Stimulated activated CD4-positive, alpha-beta T cell treated with anti-CD3 and anti-CD28 coated beads, Interleukin-1b, Interleukin-23, amount 100 ng/mL, for 1 hour (primary cell): ENCODE measurements around the gene C1orf35.

Experiments used
- DNase-seq, 2 donors: peaks; one replicate each; pipeline ENCODE4 v3.0.0-alpha.2; 2020; ENCODE audit warnings: low read depth in 2 of 2

The C1orf35 gene

DNA sequence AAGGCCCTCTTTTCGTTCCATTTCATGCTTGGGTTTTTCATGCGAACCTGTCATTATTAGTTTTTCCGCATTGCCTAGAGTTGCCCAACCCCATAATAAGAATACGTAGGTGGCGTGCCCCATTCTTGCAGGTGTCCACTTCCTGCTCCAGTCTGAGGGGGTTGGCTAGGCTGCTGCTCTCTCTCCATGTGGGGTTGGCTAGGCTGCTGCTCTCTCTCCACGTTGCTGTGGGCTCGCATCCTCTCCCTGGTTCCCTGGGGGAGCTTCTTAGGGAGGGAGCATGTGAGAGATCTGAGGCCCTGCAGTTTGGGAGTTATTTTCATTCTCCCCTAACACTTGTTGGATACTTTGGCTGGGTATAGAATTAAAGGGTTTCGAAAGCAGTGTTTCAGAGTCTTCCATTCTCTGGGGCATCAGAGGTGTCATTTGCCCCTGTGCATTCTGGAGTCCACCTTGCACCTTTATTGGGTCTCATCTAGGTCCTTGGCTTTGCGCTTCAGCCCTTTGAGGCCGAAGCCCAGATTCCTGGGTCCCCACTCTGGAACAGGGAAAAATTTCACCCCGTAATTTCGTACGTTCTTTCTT, 8.6 kb downstream of the C1orf35 start:
- DNase-seq: no peak

DNA sequence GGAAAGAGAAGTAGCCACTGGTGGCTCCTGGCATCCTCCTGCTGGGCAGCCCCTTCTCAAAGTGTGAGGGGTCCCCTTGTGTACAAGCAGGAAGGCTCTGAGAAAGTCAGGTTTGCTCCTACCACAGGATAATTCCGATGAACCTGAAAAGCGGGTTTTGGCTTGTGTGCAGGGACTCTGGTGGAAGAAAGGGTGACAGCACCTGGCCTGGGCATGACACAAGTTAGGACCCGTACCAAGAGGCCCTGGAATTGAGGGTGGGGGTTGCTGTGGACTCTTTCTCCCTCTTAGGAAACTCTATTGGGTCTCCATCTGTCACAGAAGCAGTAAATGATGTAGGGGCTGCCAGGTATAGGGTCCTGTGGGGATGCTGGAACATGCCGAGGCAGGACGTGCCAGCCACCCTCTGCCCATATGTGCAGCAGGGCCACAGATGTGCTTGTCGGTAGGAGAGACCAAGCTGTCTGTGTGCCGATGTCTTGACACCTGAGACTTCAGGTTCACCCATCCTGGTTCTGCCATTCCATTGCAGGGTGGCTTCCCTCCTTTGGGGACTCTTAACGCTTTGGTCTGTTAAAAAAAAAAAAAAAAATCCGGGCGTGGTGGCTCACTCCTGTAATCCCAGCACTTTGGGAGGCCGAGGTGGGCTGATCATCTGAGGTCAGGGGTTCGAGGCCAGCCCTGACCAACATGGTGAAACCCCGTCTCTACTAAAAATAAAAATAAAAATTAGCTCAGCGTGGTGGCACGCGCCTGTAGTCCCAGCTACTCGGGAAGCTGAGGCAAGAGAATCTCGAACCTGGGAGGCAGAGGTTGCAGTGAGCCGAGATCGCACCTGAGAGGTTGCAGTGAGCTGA, 9.8 kb downstream of the C1orf35 start:
- DNase-seq: no peak

DNA sequence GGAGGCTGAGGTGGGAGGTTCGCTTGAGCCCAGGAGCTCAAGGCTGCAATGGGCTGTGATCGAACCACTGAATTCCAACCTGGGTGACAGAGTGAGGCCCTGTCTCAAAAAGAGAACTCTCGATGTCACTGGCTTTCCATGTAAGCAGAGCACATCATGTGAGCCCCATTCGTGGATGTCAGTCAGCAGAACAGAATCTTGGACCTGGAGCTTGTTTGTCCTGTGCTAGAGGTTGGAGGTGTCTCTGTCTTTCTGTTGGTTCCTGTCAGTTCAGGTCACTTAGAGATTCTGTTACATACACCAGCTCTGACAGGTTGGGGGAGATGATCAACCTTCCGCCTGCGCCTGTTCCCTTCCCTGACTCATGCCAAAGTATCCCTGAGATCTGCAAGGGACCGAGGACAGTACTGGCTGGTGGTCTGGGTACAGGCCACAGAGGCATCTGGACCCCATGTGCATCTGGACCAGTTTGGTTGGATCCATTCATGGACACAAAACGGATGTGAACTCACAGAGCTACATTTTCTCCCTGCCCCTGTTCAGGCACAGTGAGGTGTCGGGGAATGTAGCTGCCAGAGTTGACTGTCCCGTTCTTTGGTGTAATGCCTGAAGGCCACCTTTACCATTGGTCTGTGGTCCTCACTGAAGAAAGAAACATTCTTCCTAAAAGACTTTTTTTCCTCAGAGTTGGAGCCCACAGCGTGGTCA, 10.6 kb downstream of the C1orf35 start:
- DNase-seq: no peak

DNA sequence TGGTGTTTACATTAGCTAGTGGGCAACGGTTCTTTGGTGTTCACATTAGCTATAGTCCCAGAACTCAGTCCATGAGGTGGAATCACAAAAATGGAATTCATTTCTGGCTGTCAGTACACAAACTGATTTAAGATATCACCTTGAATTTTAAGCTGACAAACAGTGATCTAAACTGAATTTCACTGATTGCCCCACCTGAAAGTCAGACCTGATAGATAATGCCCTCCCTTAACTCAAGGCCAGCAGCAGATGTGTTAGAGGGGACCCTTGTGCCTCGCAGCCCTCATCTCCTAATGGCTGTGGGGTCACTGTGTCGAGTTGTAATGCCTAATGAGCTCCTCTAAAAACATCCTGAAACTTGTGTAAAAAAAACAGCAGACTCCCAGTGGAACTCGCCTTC, 12.0 kb downstream of the C1orf35 start:
- no peak for DNase-seq

DNA sequence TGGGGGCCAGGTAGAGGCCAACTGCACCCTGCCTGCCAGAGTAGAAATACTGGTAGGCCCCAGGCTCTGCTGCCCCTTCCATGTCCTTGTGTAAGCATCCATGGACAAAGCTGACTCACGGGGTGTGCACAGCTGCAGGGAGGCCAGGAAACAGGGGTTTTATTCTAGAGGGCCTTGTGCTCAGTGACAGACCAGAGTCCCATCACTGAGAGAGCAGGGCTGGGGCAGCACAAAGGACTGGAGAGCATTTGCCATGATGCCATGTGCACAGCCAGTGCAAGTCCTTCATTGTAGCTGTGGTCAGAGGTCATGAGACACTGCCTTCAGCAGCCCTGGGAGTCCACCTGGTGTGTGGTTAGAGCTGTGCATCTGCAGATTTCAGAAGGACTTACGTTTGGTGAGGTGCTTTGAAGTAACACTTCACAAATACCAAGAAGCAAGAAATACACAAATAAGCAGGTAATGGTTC, 12.5 kb downstream of the C1orf35 start:
- DNase-seq: no peak

DNA sequence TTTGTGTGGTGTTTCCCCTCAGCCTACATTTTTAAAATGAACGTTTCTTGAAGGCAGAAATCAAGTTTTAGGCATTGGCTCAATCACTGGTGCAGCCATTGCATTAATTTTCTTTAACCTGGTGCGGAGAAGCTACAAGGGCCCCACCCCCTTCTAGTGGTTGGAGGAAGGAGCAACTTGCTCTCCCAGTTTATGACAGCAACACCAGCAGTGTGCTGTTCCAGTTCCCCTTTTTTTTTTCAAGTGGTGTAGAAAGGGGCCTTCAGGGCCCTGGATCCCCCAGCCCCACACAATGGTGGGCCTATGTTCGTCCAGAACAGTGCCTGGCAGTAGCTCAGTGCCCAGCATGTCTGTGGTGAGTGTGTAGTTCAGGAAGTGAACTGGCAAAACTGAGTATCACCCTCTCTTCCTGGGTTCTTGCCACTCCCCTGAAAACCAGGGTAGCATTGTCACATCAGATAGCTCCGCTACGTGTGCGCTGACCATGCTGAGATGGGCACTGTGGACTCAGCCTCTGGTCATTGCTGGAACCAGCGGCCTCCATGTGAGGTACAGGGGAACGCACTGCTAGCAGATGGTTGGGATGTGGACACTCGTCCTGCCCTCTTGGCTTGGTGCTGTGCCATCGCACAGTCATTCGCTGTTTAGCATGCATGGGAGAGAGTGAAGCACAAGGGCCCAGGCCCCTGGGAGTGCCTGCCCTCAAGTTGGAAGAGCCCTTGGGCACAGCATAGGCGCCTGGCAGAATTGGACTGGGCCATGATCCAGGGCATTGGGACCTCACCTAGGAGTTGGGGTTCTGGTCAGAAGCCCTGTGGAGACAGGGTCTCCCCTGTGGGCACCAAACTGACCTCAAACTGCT, 13.4 kb downstream of the C1orf35 start:
- no peak for DNase-seq

DNA sequence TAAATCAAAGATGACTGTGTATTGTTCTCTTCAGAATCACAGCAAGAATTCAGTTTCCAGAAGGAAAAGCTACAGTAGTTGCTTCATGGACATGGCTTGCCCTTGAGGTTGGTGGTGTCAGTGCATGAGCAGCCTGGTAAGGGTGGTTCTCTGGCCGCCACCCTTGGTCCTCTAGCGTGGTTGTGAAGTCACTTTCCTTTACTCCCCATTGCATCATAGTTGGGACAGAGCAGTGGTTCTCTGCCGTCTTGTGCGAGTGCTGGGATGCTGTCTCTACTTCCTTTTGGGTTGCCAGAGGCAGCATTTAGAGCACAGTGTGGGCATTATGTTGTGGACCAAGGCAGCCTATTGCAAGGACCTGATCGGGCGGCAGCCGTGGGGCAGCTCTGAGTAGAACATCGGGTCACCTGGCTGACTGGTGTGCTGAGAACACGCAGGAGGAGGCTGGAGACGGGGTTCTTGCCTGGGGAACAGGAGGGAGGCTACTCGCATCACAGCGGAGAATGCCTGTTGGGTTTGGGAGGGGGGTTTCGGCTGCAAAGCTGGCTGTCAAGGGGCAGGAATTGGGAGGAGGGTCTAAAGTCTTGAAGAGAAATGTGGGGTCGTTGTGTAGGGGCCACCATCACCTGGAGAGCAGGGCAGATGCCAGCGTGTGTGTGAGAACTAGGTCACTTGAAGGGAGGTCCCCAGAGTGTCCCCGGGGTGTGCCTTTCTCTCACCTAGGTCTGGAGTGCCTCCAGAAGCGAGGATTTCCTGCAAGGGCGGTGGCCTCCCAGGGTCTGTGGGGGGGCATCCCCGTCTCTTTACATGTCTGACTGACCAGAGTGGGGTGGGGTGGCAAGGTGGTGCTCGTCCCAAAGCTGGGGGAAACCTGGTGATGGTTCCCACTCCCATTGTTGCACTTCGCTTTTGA, 14.3 kb downstream of the C1orf35 start:
- no peak for DNase-seq

DNA sequence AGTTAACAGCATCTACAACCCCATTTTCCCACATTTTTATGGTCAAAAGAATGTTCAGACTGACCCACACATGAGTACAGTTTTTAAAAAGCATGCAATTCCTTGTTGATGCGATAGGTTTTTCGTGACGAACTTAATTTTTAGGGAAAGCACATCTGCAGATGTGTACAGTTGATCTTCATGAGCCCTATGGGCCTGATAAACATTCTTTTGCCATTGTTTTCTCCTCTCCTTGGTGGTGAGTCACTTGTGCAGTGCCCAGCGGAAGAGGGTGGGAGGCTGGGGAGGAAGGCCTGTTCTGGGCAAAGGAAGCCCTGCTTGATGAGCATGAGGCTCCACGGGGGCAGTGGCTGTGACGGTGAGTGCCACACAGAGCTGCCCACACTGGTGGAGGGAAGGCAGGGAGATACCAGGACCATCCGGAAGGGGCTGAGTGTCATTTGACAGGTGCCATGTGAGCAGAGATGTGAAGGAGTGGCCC, 15.3 kb downstream of the C1orf35 start:
- DNase-seq: no peak

DNA sequence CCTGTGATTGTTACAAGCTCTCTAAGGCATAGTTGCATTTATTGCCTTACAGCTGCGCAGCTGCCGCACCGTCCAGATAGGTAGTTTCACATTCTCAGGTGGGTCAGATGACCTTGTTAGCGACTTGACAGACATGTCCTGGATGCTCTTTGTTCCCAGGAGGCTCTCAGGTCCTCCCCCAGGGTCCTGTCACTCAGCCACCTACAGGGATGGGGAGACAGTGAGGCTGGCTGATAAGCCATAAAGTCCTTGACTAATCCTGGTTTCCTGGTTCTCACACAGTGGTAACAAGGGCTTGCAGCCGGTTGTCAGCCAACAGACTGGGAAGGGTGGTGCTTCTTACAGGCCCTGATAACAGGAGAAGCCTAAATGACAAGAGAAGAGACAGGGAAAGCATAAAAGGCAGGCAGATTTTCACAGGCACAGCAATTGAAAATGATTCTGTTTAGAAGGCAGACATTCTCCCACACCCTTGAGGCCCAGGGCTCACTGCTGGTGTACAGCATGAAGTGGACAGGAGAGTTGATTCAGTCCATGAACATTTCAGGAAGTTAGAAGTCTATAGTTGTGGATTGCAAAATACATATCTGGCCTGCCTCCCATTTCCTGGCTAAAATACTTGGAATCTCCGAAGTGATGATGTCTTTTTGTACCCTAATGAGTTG, 17.7 kb downstream of the C1orf35 start:
- no peak for DNase-seq

DNA sequence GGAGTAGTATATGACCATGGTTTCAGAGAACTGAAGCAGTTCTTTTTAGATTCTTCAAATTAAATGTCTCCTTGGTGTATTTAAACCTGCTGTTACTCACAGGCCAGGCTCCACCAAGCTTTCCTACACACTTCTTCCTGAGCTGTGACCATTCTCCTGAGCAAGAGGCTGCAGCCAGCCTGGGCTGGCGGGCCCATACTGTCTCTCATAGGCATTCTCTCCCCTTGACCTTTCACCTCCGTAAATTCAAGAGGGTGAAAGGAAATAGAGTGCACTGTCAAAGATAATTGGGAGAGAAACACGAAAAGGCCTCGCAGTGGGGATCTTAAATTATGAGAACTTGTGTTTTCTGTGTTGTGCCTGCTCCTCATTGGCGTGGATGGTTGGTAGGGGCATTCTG, 18.3 kb downstream of the C1orf35 start:
- DNase-seq: no peak

DNA sequence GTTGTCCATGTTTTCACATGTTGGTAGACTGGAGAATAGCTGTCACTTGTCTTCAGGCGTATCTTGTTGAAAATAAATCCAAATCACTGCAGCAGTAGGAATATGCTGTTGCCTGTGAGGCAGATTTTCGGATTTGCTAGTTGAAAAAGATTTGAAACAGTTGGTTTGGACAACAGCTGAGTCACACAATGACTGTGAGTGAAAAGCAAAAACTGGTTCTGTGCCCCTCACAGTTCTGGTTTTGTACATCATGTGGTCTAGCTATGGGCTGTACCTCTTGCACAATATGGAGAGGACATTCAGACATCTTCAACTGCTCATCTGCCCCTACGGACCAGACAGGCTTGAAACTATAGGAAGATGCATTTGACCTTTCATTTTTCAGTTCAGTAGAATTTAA, 18.8 kb downstream of the C1orf35 start:
- DNase-seq: no peak

DNA sequence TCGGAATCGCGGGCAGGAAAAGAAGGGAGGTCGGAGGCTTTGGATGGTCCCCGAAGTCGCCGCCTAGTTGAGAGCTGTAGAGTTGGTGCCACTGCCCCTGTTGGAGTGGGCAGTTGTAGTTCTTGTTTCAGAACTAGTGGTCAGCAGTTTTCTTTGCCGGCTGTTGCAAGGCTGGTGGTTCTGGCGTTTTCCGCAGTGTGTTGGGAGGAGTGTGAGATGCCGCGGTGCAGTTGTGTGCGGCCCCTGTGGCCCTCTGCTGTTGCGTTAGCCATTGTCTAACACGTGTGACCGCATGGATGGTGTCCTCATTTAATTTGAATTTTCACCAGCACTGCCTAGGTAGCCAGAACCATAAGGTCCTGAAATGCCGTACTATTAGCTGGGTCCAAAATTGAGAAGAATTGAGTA, 19.2 kb downstream of the C1orf35 start:
- no peak for DNase-seq

DNA sequence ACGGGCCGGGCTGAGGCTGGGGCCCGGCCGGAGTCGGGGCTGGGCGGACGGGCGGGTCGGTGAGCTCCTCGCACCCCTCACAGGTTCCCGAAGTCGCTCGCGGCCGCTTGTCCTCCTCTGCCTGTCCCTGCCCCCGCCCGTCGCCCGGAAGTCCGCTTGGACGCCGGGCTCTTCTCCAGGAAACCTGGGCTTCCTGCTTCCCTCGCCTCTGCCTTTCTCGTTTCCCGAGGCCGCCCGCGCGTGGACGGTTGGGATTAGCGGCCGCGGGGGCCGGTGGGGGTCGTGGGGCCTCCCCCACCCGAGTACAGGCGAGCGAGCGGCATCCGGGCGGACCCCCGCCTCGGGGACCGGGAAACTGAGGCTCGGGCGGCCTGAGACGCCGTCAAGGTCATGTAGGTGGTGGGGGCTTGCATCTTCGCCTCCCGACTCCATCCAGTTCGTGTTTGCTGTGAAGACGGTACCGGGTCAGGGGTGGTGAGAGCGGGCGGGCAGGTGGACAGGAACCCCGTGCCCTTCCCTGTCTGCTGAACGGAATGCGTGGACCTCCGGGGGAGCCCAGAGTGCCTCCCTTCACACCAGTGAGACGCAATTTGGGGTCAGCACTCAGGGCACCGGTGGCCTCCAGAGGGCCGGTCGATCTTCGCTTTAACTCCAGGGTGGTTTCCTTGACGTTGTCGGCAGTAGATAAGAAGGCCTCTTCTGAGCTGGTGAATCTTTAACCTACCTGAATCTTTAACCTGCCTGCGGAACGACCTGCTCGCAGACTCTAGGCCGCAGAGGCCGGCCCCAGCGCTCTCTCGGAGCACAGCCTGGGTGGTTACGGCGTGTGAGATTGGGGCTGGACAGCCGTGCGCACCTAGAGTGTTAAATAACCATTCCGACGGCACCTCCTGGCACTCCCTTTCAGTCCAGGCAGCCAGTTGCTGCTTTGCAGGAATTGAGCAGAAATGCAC, 19.9 kb downstream of the C1orf35 start:
- DNase-seq: no peak

DNA sequence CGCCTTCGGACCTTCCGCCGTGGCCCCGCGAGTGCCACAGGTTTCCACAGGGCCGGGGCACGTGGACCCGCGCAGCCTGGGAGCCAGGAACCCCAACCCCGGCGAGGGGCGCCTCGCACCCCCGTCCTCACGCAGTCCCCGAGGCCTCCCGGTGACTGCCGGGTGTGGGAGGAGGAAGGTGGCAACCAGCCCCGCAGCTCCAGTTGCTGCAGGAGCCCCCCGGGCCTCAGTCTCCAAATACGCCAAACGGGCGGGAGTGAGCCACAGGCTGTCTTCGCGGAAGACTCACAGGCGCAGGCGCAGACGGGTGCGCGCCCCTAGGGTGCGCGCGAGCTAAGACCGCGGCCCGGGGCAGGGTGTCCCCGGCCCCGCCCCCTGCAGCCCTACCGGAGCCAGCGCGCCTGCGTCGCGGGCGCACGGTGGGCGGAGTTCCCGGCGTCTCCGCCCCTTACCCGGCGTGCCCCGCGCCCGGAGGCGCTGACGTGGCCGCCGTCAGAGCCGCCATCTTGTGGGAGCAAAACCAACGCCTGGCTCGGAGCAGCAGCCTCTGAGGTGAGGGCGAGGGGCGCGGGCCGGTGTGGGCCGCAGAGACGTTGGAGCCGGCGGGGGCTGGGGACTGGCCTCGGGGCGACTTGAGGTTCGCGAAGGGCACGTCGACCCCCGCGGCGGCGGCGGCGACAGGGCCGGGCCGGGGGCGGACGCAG, 20.8 kb downstream of the C1orf35 start, which contains the start of gene ARF1:
TSS of gene ARF1 (plus strand) at position 495 of the 704 bp plus-strand sequence. CDS start 14,407 bp downstream, outside the sequence.
- peak; percentile 86 to 89 for DNase-seq

DNA sequence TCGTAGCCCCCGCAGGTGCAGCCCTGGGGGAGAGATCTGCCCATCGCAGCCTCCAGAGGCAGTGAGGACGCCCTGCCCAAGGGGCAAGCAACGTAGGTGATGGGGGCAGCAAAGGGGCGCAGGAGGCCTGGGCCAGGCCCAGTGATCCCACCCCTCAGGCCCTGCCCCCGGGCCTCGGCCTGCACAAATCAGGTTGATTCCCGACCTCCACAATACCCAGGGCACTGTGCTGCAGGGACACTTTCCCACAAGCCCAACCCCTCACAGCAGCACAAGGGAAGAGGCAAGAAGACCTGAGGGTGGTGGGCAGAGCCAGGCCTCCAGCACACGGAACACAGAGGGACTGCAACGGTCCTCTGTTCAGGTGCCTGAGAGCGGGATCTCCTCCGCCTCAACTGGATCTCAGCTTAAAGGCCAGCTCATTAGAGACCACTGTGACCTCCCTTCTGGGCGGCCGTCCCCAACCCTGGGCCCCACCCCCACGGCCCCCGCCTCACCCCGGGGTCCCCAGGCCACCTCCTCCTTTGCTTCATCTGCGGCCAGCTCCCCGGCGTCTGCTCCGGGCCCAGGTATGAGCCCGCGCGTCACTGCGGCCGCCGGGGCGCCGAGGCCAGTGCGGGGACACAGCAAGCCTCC, 21.4 kb downstream of the C1orf35 start:
- DNase-seq: no peak

DNA sequence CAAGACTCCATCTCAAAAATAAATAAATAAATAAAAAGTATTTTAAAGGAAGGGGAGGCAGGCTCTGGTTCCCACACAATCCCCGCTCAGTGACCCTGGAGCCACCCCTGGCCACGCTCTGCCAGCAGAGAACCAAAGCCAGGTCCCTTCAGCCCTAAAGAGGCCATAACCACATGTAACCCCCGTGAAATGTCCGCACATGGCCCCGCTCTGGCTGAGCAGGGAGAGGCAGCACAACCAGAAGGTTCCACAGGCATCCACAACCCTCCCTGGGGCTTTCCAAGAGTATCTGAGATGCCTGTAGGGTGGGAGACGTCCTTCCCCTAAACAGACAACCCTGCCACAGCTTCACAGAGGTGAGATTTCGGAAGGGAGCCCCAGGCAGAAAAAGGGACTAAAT, 22.0 kb downstream of the C1orf35 start:
- no peak for DNase-seq

DNA sequence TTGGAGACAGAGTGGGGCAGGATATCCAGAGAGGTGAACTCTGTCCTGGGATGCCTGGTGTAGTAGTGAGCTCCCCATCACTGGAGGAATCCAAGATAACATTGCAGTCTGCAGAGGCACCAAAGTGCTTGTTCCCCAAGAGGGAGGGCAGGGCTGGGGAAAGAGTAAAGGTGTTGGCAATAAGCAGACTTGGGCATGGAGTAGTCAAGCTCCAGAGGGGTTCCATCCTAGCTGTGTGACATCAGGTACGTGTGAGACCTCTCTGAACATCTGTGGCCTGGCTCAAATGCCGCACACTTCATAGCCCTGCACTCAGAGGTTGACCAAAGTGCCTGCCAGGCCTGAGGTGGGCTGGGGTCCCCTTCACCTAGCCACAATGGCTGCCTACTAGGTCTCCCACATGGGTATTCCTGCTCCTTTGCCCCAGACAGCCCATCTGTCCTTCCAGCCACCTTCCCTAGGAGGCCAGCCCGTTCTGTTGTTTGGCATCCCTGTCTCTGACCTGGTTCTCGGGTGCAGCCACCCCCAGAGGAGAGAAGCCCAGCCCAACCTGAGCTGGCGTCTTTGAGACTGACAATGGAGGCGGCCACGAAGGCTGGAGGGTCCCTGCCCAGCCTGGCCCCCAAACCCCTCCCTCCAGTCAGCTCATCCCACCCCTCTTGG, 23.4 kb downstream of the C1orf35 start:
- DNase-seq: no peak
